MM.1S (cell line): ENCODE results near the gene PLBD2.

Source experiments
- DNase-seq: peaks from one replicate; pipeline ENCODE4 v3.0.0-alpha.2; 2015
- H2AFZ ChIP-seq: fragments of 300-600 bp; sonication (generic); 2 replicates; pipeline ENCODE4 v1.6.0; 2016; ENCODE audit warnings: antibody characterized with exemption, low read length
- H3F3A ChIP-seq: fragments of 300-600 bp; sonication (generic); 2 replicates; pipeline ENCODE4 v1.6.1; 2016; ENCODE audit warnings: mild to moderate bottlenecking, antibody characterized with exemption, low read length, moderate library complexity, mixed read lengths; ENCODE audit not compliant: insufficient read depth
- H3K27ac ChIP-seq: fragments of 300-600 bp; sonication (generic); 2 replicates; pipeline ENCODE4 v1.5.1; 2016; ENCODE audit warnings: mild to moderate bottlenecking, low read length
- H3K27me3 ChIP-seq: fragments of 300-600 bp; sonication (generic); replicated peaks from 2 replicates; pipeline ENCODE4 v1.6.0; 2016; ENCODE audit warnings: low read length; ENCODE audit not compliant: insufficient read depth
- H3K36me3 ChIP-seq: fragments of 300-600 bp; sonication (generic); replicated peaks from 2 replicates; pipeline ENCODE4 v1.6.1; 2016; ENCODE audit warnings: mild to moderate bottlenecking, low read length, mixed read lengths; ENCODE audit not compliant: insufficient read depth
- H3K4me1 ChIP-seq: fragments of 300-600 bp; sonication (generic); 2 replicates; pipeline ENCODE4 v1.6.1; 2016; ENCODE audit warnings: low read length, mixed read lengths
- H3K4me2 ChIP-seq: fragments of 300-600 bp; sonication (generic); 2 replicates; pipeline ENCODE4 v1.6.0; 2016; ENCODE audit warnings: low read depth, low read length
- H3K4me3 ChIP-seq: fragments of 300-600 bp; sonication (generic); 2 replicates; pipeline ENCODE4 v1.5.1; 2016; ENCODE audit warnings: low read length, mixed read lengths
- H3K79me2 ChIP-seq: fragments of 300-600 bp; sonication (generic); 2 replicates; pipeline ENCODE4 v1.6.1; 2016; ENCODE audit warnings: mixed run types, low read length, mixed read lengths
- H3K9ac ChIP-seq: fragments of 300-600 bp; sonication (generic); 2 replicates; pipeline ENCODE4 v1.6.1; 2016; ENCODE audit warnings: low read length, mixed read lengths
- H3K9me2 ChIP-seq: fragments of 300-600 bp; sonication (generic); replicated peaks from 2 replicates; pipeline ENCODE4 v1.6.1; 2016; ENCODE audit warnings: mild to moderate bottlenecking, low read length, mixed read lengths; ENCODE audit not compliant: insufficient read depth
- H3K9me3 ChIP-seq: fragments of 300-600 bp; sonication (generic); replicated peaks from 2 replicates; pipeline ENCODE4 v1.6.1; 2016; ENCODE audit warnings: mild to moderate bottlenecking, low read length, mixed read lengths; ENCODE audit not compliant: insufficient read depth
- H4K20me1 ChIP-seq: fragments of 300-600 bp; sonication (generic); 2 replicates; pipeline ENCODE4 v1.6.1; 2016; ENCODE audit warnings: mild to moderate bottlenecking, low read length, moderate library complexity, mixed read lengths; ENCODE audit not compliant: insufficient read depth
- CTCF ChIP-seq: fragments of 300-600 bp; sonication (generic); IDR thresholded peaks from 2 replicates; pipeline ENCODE4 v1.5.1; 2016; ENCODE audit warnings: antibody characterized with exemption, low read length, mixed read lengths
- EZH2 ChIP-seq: fragments of 300-600 bp; sonication (generic); optimal IDR thresholded peaks from 2 replicates; pipeline ENCODE3; 2017; ENCODE audit warnings: low read depth, mild to moderate bottlenecking, antibody characterized with exemption, low read length, mixed read lengths
- EZH2phosphoT487 ChIP-seq: fragments of 300-600 bp; sonication (generic); IDR thresholded peaks from 2 replicates; pipeline ENCODE4 v1.6.1; 2018; ENCODE audit warnings: antibody characterized with exemption, low read length

PLBD2 gene

GRCh38 chr12:113403435-113404415 lies 45.3 kb downstream of the PLBD2 start, which contains the start of gene SDS:
TSS of gene SDS (minus strand) at chr12:113403887. CDS start at chr12:113399708, 4,179 bp downstream.
- H3K4me1 ChIP-seq = no peaks in the 10 kb centered on the region
- no peak for DNase-seq
- H2AFZ ChIP-seq = no peak within 1 kb of the TSS
- H3K9ac ChIP-seq = no peak within 1 kb of the TSS
- H3K79me2 ChIP-seq = no peaks in the 10 kb centered on the region
- H3K4me3 ChIP-seq = no peak within 1 kb of the TSS
- no peak for TF ChIP-seq CTCF
- TF ChIP-seq EZH2phosphoT487 = no peak
- TF ChIP-seq EZH2 = no peak
- no peaks in the 10 kb centered on the region for H3K27me3 ChIP-seq
- no peaks in the 10 kb centered on the region for H4K20me1 ChIP-seq
- no peaks in the 10 kb centered on the region for H3F3A ChIP-seq
- no peaks in the 10 kb centered on the region for H3K9me2 ChIP-seq
- H3K27ac ChIP-seq = no peak within 1 kb of the TSS
- H3K9me3 ChIP-seq = no peaks in the 10 kb centered on the region
- no peak within 1 kb of the TSS for H3K4me2 ChIP-seq
- no peaks in the 10 kb centered on the region for H3K36me3 ChIP-seq

GRCh38 chr12:113405694-113406093 lies 47.3 kb downstream of the PLBD2 start:
- no peaks in the 10 kb centered on the region for H3K4me1 ChIP-seq
- no peaks in the 10 kb centered on the region for H3K36me3 ChIP-seq
- H3K9me3 ChIP-seq = no peaks in the 10 kb centered on the region
- no peaks in the 10 kb centered on the region for H3K9me2 ChIP-seq
- TF ChIP-seq EZH2phosphoT487 (no peak), EZH2 (no peak), CTCF (no peak)
- no peak overlapping the region for H3K9ac ChIP-seq
- H3K27ac ChIP-seq = no peak overlapping the region
- H3K27me3 ChIP-seq = no peaks in the 10 kb centered on the region
- no peaks in the 10 kb centered on the region for H3F3A ChIP-seq
- no peak overlapping the region for H3K4me3 ChIP-seq
- H3K79me2 ChIP-seq = no peaks in the 10 kb centered on the region
- H4K20me1 ChIP-seq = no peaks in the 10 kb centered on the region
- DNase-seq = no peak
- no peak overlapping the region for H2AFZ ChIP-seq
- H3K4me2 ChIP-seq = no peak overlapping the region

- no peak for DNase-seq
- Histone ChIP-seq H3K9me3 (no peaks in the 10 kb centered on the region), H3K36me3 (no peaks in the 10 kb centered on the region), H3K4me3 (no peak overlapping the region), H2AFZ (no peak overlapping the region), H3K4me1 (no peaks in the 10 kb centered on the region), H3K27me3 (no peaks in the 10 kb centered on the region), H3K27ac (no peak overlapping the region), H3K4me2 (no peak overlapping the region), H3F3A (no peaks in the 10 kb centered on the region), H3K79me2 (no peaks in the 10 kb centered on the region), H3K9me2 (no peaks in the 10 kb centered on the region), H3K9ac (no peak overlapping the region), H4K20me1 (no peaks in the 10 kb centered on the region)
- TF ChIP-seq EZH2 (no peak), CTCF (no peak), EZH2phosphoT487 (no peak)
These were observed 49.7 kb downstream of the PLBD2 start for GRCh38 chr12:113407931-113408600.
